Caco-2 (cell line): ENCODE results near the gene PPIP5K1. TPM values are rescaled to one million over a fixed set of nuclear protein-coding genes. Genes with fewer than 3 reads are reported as not detected.

Source experiments
- BruUV-seq: library from RNA; stranded (reverse); fragments of 400-500 nt; replicated peaks from 2 replicates; lab custom pipeline; 2021; lab: Mats Ljungman, UMichigan
- CTCF ChIA-PET: fragments of 300-600 bp; sonication (Branson Sonifier 250); formaldehyde crosslinking; loops from one replicate; lab custom pipeline; 2022; ENCODE audit warnings: antibody characterized with exemption; lab: Charles Lee
- POLR2A ChIA-PET: fragments of 300-600 bp; sonication (Branson Sonifier 250); formaldehyde crosslinking; loops from one replicate; lab custom pipeline; 2022; ENCODE audit warnings: antibody characterized with exemption; lab: Charles Lee
- DNase-seq, 2 experiments: peaks; one replicate each; pipeline versions ENCODE4 v3.0.0 to v3.0.0-alpha.2; 2020 to 2022
- H3K27me3 ChIP-seq: replicated peaks from 2 replicates; pipeline ENCODE4 v1.6.0; 2011; ENCODE audit warnings: low read length; ENCODE audit not compliant: control insufficient read depth, insufficient read depth
- H3K36me3 ChIP-seq: 2 replicates; pipeline ENCODE4 v1.5.1; 2011; ENCODE audit warnings: low read length; ENCODE audit not compliant: control insufficient read depth, insufficient read depth
- H3K4me1 ChIP-seq: fragments of 250-450 bp; sonication (Bioruptor Pico); 2 replicates; pipeline ENCODE4 v1.5.1; 2020; ENCODE audit warnings: mild to moderate bottlenecking
- H3K4me3 ChIP-seq: 2 replicates; pipeline ENCODE4 v1.5.1; 2011; ENCODE audit warnings: low read depth, mild to moderate bottlenecking, control low read depth, low read length
- H3K9me3 ChIP-seq: fragments of 250-450 bp; sonication (Bioruptor Pico); 2 replicates; pipeline ENCODE4 v1.5.1; 2020; ENCODE audit warnings: mild to moderate bottlenecking, moderate library complexity
- H3K27ac Mint-ChIP-seq: one replicate; pipeline ENCODE4 v1.8.0; 2022; ENCODE audit warnings: mixed read lengths; ENCODE audit not compliant: unreplicated experiment
- H3K27me3 Mint-ChIP-seq: one replicate; pipeline ENCODE4 v1.8.0; 2022; ENCODE audit warnings: mixed read lengths; ENCODE audit not compliant: insufficient read depth, unreplicated experiment
- H3K36me3 Mint-ChIP-seq: one replicate; pipeline ENCODE4 v1.8.0; 2022; ENCODE audit warnings: mild to moderate bottlenecking, mixed read lengths; ENCODE audit not compliant: insufficient read depth, unreplicated experiment
- H3K4me1 Mint-ChIP-seq: one replicate; pipeline ENCODE4 v1.8.0; 2022; ENCODE audit warnings: low read depth, mixed read lengths; ENCODE audit not compliant: unreplicated experiment
- H3K4me3 Mint-ChIP-seq: one replicate; pipeline ENCODE4 v1.8.0; 2022; ENCODE audit warnings: mild to moderate bottlenecking, moderate library complexity, mixed read lengths; ENCODE audit not compliant: unreplicated experiment
- H3K9me3 Mint-ChIP-seq: one replicate; pipeline ENCODE4 v1.8.0; 2022; ENCODE audit warnings: mixed read lengths; ENCODE audit not compliant: unreplicated experiment
- CTCF ChIP-seq, 2 experiments: fragments of 200-600 bp in 1 of 2; IDR thresholded peaks; 1 replicate in 1 of 2; 2 replicates in 1 of 2; pipeline versions ENCODE4 v1.5.1 to v1.8.0; 2011 to 2022; ENCODE audit warnings: antibody characterized with exemption in 1 of 2, control low read depth in 1 of 2, inconsistent platforms in 1 of 2, low read depth in 1 of 2, low read length in 1 of 2, mild to moderate bottlenecking in 1 of 2, moderate library complexity in 1 of 2; ENCODE audit not compliant: insufficient read depth in 1 of 2, severe bottlenecking in 1 of 2, unreplicated experiment in 1 of 2
- intact Hi-C: fragments of 100-400 bp; cut with micrococcal nuclease; formaldehyde crosslinking; loops from one replicate; pipeline ENCODE4 v1.10.0; 2022; ENCODE audit not compliant: unreplicated experiment
- total RNA-seq: library from RNA; stranded (reverse); gene quantifications from 2 replicates; pipeline ENCODE4 v1.2.3, GENCODE V29; 2022

The PPIP5K1 gene
- total RNA-seq, 1 experiment from 2014 or later, result 36.3 TPM

GRCh38 chr15:43515741-43516140 lies 74.3 kb downstream of the PPIP5K1 start:
- BruUV-seq, result no TSS peak
- ChIA-PET CTCF (no interaction called here), POLR2A (no interaction called here)
- no peaks in the 10 kb centered on the region for H3K9me3 ChIP-seq
- no peak for TF ChIP-seq CTCF (IDR thresholded peaks at IDR 0.05; ENCODE audit: insufficient read depth in 1 of 2, low read depth in 1 of 2, low read length in 1 of 2, severe bottlenecking in 1 of 2, unreplicated experiment in 1 of 2)
- Mint-ChIP-seq H3K27me3 (peaks cover 5% of the 10 kb centered on the region), H3K27ac (no peak overlapping the region), H3K9me3 (no peaks in the 10 kb centered on the region), H3K4me1 (peaks cover 38% of the 10 kb centered on the region), H3K36me3 (peaks cover 15% of the 10 kb centered on the region), H3K4me3 (no peak overlapping the region)
- no peak overlapping the region for H3K4me3 ChIP-seq
- intact Hi-C loops, result no loop called here
- no peaks in the 10 kb centered on the region for H3K36me3 ChIP-seq
- no peaks in the 10 kb centered on the region; the same call in 1 of the 2 replicates for H3K27me3 ChIP-seq
- DNase-seq, result no peak
- peaks cover 9% of the 10 kb centered on the region; the same call in 1 of the 2 replicates for H3K4me1 ChIP-seq

GRCh38 chr15:43514241-43515057 lies 75.6 kb downstream of the PPIP5K1 start:
- no peaks in the 10 kb centered on the region for H3K9me3 Mint-ChIP-seq
- peaks cover 42% of the 10 kb centered on the region for H3K4me1 Mint-ChIP-seq
- Histone ChIP-seq H3K4me1 (peaks cover 9% of the 10 kb centered on the region; the same call in 1 of the 2 replicates), H3K4me3 (no peak overlapping the region), H3K27me3 (no peaks in the 10 kb centered on the region; the same call in 1 of the 2 replicates), H3K36me3 (no peaks in the 10 kb centered on the region), H3K9me3 (no peaks in the 10 kb centered on the region)
- TF ChIP-seq CTCF (IDR thresholded peaks at IDR 0.05; ENCODE audit: insufficient read depth in 1 of 2, low read depth in 1 of 2, low read length in 1 of 2, severe bottlenecking in 1 of 2, unreplicated experiment in 1 of 2), result peak; percentile 67 to 71
- peaks cover 20% of the 10 kb centered on the region for H3K36me3 Mint-ChIP-seq
- no TSS peak for BruUV-seq
- CTCF ChIA-PET, result interaction anchor here (0.8 to 1.4 kb wide), 7 partner anchors 8 to 138 kb away, joined by 3 to 10 read pairs (median 6); partner anchors contain the start of gene TP53BP1
- POLR2A ChIA-PET, result interaction anchor here (0.8 kb wide), 1 partner anchor 73 kb away, joined by 3 read pairs; no protein-coding TSS in a partner anchor
- H3K27me3 Mint-ChIP-seq, result peaks cover 5% of the 10 kb centered on the region
- DNase-seq, result peak in 1 of 2 experiments; percentile 45
- H3K27ac Mint-ChIP-seq, result no peak overlapping the region
- H3K4me3 Mint-ChIP-seq, result no peak overlapping the region
- intact Hi-C loops, result no loop called here

DNA sequence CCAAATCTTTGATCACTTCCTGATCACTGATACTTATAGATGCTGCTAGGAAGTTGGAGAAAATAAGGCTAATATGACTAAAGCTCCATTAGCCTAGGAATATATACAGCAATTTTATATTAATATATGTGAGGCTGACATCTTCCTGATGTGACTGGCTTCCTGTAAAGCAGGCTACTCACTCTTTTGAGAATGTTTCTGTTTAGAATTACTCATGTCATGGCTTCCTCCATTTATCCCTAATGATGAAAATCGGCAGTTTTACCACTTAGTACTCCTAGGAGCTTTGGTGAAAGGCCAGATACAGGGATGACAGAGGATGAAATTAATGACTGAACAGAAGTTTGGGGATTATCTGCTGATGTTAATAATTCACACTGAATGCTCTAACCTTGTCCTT lies 76.5 kb downstream of the PPIP5K1 start:
- Mint-ChIP-seq H3K27me3 (peaks cover 5% of the 10 kb centered on the region), H3K36me3 (peaks cover 20% of the 10 kb centered on the region), H3K27ac (no peak overlapping the region)

More for the DNA sequence above, 76.5 kb downstream of the PPIP5K1 start:
- no peak for DNase-seq
- no TSS peak for BruUV-seq
- no peaks in the 10 kb centered on the region; the same call in 1 of the 2 replicates for H3K27me3 ChIP-seq
- Mint-ChIP-seq H3K4me3 (no peak overlapping the region), H3K9me3 (no peaks in the 10 kb centered on the region), H3K4me1 (peaks cover 34% of the 10 kb centered on the region)
- no peaks in the 10 kb centered on the region for H3K9me3 ChIP-seq
- ChIA-PET CTCF (interaction anchor here (0.6 to 1.4 kb wide), 4 partner anchors 10 to 72 kb away, joined by 3 to 10 read pairs (median 4); no protein-coding TSS in a partner anchor), POLR2A (interaction anchor here (0.8 kb wide), 1 partner anchor 72 kb away, joined by 3 read pairs; no protein-coding TSS in a partner anchor)
- intact Hi-C loops, result no loop called here
- H3K4me3 ChIP-seq, result no peak overlapping the region
- H3K36me3 ChIP-seq, result no peaks in the 10 kb centered on the region
- H3K4me1 ChIP-seq, result peaks cover 9% of the 10 kb centered on the region; the same call in 1 of the 2 replicates
- TF ChIP-seq CTCF (IDR thresholded peaks at IDR 0.05; ENCODE audit: insufficient read depth in 1 of 2, low read depth in 1 of 2, low read length in 1 of 2, severe bottlenecking in 1 of 2, unreplicated experiment in 1 of 2), result no peak
